HG02943 (cell line): ENCODE data around the gene TESMIN.

Experiments used
- ATAC-seq: cut with Tn5 transposase; IDR thresholded peaks from one replicate; pipeline ENCODE4 v1.9.1; 2021; ENCODE audit warnings: mild to moderate bottlenecking, low read depth, moderate library complexity; ENCODE audit not compliant: unreplicated experiment

TESMIN gene

GRCh38 chr11:68664141-68664540 lies 87.2 kb downstream of the TESMIN start:
- ATAC-seq: no peak

DNA sequence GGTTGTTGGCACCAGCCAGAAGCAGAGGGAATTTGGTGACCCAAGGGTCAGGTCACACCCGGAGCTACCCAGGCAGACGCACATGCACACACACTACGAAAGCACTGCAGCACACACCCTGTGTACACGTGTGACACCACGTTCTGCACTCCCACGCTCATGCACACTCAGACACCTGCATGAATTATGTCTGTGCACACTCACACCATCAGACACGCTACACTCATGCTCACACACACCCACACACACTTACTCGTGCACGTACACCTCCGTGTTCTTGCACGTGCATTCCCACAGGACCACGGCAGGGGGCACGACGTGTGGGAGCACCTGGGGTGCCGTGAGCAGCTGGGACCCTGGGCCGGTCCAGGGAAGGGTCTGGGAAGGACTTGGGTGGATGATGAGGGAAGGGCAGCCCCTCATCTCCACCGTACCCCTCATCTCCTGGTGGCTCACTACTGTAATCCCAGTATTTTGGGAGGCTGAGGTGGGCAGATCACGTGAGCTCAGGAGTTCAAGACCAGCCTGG lies 87.8 kb downstream of the TESMIN start:
- ATAC-seq: no peak

DNA sequence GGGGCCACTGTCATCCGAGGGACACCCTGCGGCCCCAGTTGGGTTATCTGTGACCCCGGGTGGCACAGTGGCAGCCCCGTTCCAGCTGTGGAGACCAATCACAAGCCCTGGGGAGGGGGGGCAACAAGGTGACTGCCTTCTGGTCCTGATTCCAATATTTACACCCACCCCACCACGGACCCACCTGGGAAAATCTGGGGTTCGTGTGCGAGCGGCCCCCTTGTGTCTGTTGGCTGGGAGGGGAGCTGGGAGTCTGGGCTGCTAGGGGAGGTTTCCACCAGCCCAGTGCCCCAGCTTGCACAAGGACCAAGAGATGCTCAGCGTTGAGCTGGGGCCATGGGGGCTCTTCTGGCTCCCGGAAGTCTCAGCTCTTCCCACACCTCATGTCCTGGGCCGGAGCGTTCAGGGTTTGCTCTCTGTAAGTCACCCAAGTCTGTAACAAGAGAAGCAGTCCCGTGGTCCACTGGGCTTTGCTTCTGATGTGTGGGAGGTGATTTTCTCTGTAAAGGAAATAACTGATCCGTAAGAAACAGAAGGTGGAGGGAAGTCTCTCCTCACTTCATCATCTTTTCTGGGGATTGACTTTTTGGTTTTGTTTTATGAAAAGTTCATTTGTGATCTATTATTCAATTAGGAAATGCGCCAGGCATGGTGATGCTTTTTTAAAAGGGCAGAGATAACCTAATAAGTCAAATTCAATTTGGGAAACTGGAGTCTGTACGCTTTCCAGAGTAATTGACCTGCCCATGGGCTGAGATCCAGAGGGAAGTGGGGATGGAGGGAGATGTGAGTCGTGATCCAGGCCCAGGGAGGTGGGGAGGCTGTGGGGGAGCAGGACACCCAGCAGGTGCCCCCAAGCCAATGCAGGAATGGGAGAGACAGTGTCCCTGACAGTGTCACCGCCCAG lies 89.4 kb downstream of the TESMIN start:
- ATAC-seq: no peak

- ATAC-seq: no peak
Measured at GRCh38 chr11:68661014-68661413, 90.3 kb downstream of the TESMIN start.

DNA sequence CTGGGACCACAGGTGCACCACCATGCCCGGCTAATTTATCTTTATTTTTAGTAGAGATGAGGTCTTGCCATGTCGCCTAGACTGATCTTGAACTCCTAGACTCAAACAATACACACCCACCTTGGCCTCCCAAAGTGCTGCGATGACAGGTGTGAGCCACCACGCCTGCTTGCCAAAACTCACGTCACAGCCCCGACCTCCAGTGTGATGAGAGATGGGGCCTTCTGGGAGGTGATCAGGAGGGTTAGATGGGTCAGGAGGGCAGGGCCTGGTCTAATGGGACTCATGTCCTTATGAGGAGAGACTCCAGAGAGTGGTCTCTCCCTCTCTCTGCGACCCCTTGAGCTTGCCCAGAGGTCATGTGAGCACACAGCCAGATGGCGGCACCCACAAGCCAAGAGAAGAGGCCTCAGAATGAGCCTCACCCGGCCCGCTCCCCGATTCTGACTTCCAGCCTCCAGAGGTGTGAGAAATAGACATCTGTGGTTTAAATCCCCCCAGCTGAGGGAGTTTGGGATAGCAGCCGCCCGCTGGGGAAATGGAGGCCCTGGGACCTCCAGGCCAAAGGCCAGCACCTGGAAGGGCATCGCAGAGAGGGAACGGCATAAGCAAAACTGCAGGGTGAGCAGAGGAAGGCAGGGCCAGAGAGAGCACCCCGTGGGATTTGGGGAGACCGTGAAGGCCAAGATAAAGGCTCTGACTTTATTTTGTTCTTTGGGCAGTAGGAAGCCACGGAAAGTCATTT lies 91.1 kb downstream of the TESMIN start:
- no peak for ATAC-seq

- ATAC-seq: no peak
Measured at GRCh38 chr11:68659158-68659921, 92.0 kb downstream of the TESMIN start.

GRCh38 chr11:68658661-68659060 lies 92.7 kb downstream of the TESMIN start:
- ATAC-seq: no peak

- no peak for ATAC-seq
Measured at GRCh38 chr11:68658097-68658496, 93.2 kb downstream of the TESMIN start.
